RPMI7951 (cell line): ENCODE data around the gene NOL9. TPM values are rescaled to one million over a fixed set of nuclear protein-coding genes. Genes with fewer than 3 reads are reported as not detected.

ENCODE experiments used
- DNase-seq: peaks from one replicate; pipeline ENCODE4 v3.0.0-alpha.2; 2012; ENCODE audit warnings: low read depth
- total RNA-seq: library from RNA; depleted of rRNA; stranded (reverse); fragments of >200 nt; shearing (Covaris generic); gene quantifications from 2 replicates; pipeline ENCODE4 v1.2.3, GENCODE V29; 2014

NOL9 gene
- total RNA-seq, 1 experiment from 2014 or later: 14.4 TPM

- no peak for DNase-seq
Observed at GRCh38 chr1:6489383-6489765, 64.9 kb downstream of the NOL9 start.

- DNase-seq: no peak
Observed at GRCh38 chr1:6488602-6489382, 65.5 kb downstream of the NOL9 start.

GRCh38 chr1:6487804-6488484, 66.4 kb downstream of the NOL9 start:
- DNase-seq: no peak

- DNase-seq: peak; percentile 76
Observed at GRCh38 chr1:6486433-6487011, 67.8 kb downstream of the NOL9 start.

- DNase-seq: no peak
Observed at GRCh38 chr1:6485168-6486101, 68.9 kb downstream of the NOL9 start.

GRCh38 chr1:6484826-6485167, 69.5 kb downstream of the NOL9 start:
- DNase-seq: no peak

GRCh38 chr1:6483761-6484117, 70.6 kb downstream of the NOL9 start:
- DNase-seq: no peak

GRCh38 chr1:6483017-6483760, 71.1 kb downstream of the NOL9 start:
- no peak for DNase-seq

- DNase-seq: no peak
Observed at GRCh38 chr1:6481820-6482219, 72.5 kb downstream of the NOL9 start.

- no peak for DNase-seq
Observed at GRCh38 chr1:6477039-6477820, 77.1 kb downstream of the NOL9 start.

- no peak for DNase-seq
Observed at GRCh38 chr1:6476483-6476882, 77.8 kb downstream of the NOL9 start.

- peak; percentile 25 for DNase-seq
Observed at GRCh38 chr1:6475381-6476133, 78.8 kb downstream of the NOL9 start.

GRCh38 chr1:6474815-6475282, 79.5 kb downstream of the NOL9 start:
- DNase-seq: no peak

- no peak for DNase-seq
Observed at GRCh38 chr1:6473974-6474814, 80.1 kb downstream of the NOL9 start.

GRCh38 chr1:6473156-6473555, 81.2 kb downstream of the NOL9 start:
- DNase-seq: no peak

- no peak for DNase-seq
Observed at GRCh38 chr1:6472391-6472790, 81.9 kb downstream of the NOL9 start.

- DNase-seq: no peak
Observed at GRCh38 chr1:6471970-6472368, 82.3 kb downstream of the NOL9 start.
